ENCODE measurements around the gene ZDHHC8.

The ZDHHC8 gene

DNA sequence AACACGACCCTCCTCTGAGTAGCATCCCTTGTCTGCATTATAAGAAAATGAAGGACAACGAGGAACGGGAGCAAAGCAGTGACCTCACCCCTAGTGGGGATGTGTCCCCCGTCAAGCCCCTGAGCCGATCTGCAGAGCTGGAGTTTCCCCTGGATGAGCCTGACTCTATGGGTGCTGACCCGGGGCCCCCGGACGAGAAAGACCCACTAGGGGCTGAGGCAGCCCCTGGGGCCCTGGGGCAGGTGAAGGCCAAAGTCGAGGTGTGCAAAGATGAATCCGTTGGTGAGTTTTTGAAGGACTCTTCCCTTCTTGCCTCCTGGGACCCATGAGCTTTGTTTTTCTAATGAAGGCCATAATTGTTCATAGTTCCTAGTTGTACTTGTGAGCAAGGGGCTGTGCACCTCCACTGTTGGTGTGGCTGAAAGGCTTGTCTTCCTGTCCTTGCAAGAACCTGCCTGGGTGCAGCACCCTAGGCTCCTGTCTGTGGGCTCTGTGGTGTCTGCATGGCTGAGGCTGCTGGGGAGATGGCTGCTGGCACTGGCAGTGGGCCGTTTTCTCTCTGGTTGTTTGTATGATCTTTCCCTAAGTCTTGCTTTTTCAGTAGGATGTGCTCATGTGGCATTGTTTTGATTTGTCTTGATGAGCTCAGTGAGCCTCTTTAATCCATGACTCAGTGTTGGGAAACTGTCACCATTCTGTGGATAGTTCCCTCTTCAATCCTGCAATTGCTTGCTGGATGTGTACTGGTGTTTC, 41.5 kb upstream of the ZDHHC8 start:
- peak; percentile 26 for DNase-seq
- peaks cover 91 to 94% of the 10 kb centered on the region in 2 experiments for H3K36me3 ChIP-seq (ENCODE audit: control insufficient read depth in 1 of 2, insufficient read depth in 2 of 2, low read depth in 1 of 2, low read length in 2 of 2)
- no peak overlapping the region for H3K4me3 ChIP-seq (ENCODE audit: insufficient read depth in 1 of 2, low read depth in 1 of 2, low read length in 2 of 2)
- 96% methylated on average over 11 of the region's 11 CpGs for WGBS
- peak overlapping the region; percentile 14 for H3K9ac ChIP-seq (ENCODE audit: low read length)
- H2BK12ac ChIP-seq (ENCODE audit: low read length in 2 of 2), result no peak overlapping the region
- no peak overlapping the region for H2AFZ ChIP-seq (ENCODE audit: low read depth, low read length)
- no peak overlapping the region for H3K4me2 ChIP-seq (ENCODE audit: low read length, poor library complexity, severe bottlenecking)
- H3K79me1 ChIP-seq (replicated peaks; ENCODE audit: low read length, poor library complexity, severe bottlenecking), result peaks cover 60% of the 10 kb centered on the region
- no peak overlapping the region for H3K27ac ChIP-seq (ENCODE audit: low read length, poor library complexity, severe bottlenecking)
- H3K18ac ChIP-seq (ENCODE audit: low read depth in 1 of 2, low read length in 2 of 2), result no peak overlapping the region
- no peaks in the 10 kb centered on the region for H3K27me3 ChIP-seq (ENCODE audit: control insufficient read depth in 1 of 2, insufficient read depth in 1 of 2, low read length in 2 of 2)
- peaks cover 4% of the 10 kb centered on the region for H3K4me1 ChIP-seq (ENCODE audit: control insufficient read depth, insufficient read depth, low read depth, low read length)
- H2BK120ac ChIP-seq (ENCODE audit: low read depth, low read length), result no peak overlapping the region
- no peak overlapping the region for H3K4ac ChIP-seq (ENCODE audit: low read depth in 1 of 2, low read length in 2 of 2)
- H2AK5ac ChIP-seq (ENCODE audit: low read length, severe bottlenecking), result no peak overlapping the region
- H3K14ac ChIP-seq (ENCODE audit: low read length in 2 of 2), result no peak overlapping the region
- H2BK5ac ChIP-seq (ENCODE audit: low read depth, low read length, poor library complexity, severe bottlenecking), result no peak overlapping the region
- H4K91ac ChIP-seq (ENCODE audit: low read length), result no peak overlapping the region
- no peak overlapping the region for H2BK15ac ChIP-seq (ENCODE audit: low read depth, poor library complexity, severe bottlenecking)
- no peaks in the 10 kb centered on the region for H3K9me3 ChIP-seq (ENCODE audit: control insufficient read depth, low read length)
- H3K23ac ChIP-seq (ENCODE audit: low read length in 2 of 2), result no peak overlapping the region
- no peak overlapping the region for H4K8ac ChIP-seq (ENCODE audit: low read length)

DNA sequence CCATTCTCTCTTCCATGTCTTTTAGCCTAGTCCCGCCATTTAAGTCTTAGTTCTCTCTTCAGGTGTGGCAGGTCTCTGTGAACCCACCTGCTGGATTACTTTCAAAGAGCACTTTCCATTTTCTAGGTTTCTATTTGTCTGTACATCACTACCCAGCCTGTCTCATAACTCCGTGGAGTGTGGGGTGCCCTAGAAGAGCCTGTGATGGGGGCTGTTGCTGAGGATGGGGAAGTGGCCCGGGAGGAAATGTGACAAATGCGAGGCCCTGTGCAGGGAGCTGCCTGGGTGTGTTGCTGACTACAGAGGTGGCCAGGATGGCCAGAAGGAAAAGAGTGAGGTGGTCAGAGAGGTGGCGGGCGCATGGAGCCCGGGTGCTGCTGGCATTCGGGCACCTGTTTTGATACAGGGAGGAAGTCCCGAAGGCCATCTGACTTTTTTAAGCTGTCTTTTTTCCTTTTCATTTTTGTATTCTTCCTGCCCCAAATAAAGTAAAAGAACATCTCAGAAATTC, 40.8 kb upstream of the ZDHHC8 start:
- H3K27ac ChIP-seq (ENCODE audit: low read length, poor library complexity, severe bottlenecking), result no peak overlapping the region
- no peak overlapping the region for H3K4me3 ChIP-seq (ENCODE audit: insufficient read depth in 1 of 2, low read depth in 1 of 2, low read length in 2 of 2)
- no peak overlapping the region for H4K8ac ChIP-seq (ENCODE audit: low read length)
- peaks cover 94 to 98% of the 10 kb centered on the region in 2 experiments for H3K36me3 ChIP-seq (ENCODE audit: control insufficient read depth in 1 of 2, insufficient read depth in 2 of 2, low read depth in 1 of 2, low read length in 2 of 2)
- H2AFZ ChIP-seq (ENCODE audit: low read depth, low read length), result no peak overlapping the region
- no peak overlapping the region for H2AK5ac ChIP-seq (ENCODE audit: low read length, severe bottlenecking)
- no peaks in the 10 kb centered on the region for H3K9me3 ChIP-seq (ENCODE audit: control insufficient read depth, low read length)
- peaks cover 4% of the 10 kb centered on the region for H3K4me1 ChIP-seq (ENCODE audit: control insufficient read depth, insufficient read depth, low read depth, low read length)
- H2BK5ac ChIP-seq (ENCODE audit: low read depth, low read length, poor library complexity, severe bottlenecking), result no peak overlapping the region
- no peak overlapping the region for H2BK120ac ChIP-seq (ENCODE audit: low read depth, low read length)
- peaks cover 60% of the 10 kb centered on the region for H3K79me1 ChIP-seq (replicated peaks; ENCODE audit: low read length, poor library complexity, severe bottlenecking)
- no peak overlapping the region for H3K14ac ChIP-seq (ENCODE audit: low read length in 2 of 2)
- no peak overlapping the region for H3K23ac ChIP-seq (ENCODE audit: low read length in 2 of 2)
- no peaks in the 10 kb centered on the region for H3K27me3 ChIP-seq (ENCODE audit: control insufficient read depth in 1 of 2, insufficient read depth in 1 of 2, low read length in 2 of 2)
- 99% methylated on average over 4 of the region's 9 CpGs for WGBS
- H4K91ac ChIP-seq (ENCODE audit: low read length), result no peak overlapping the region
- no peak overlapping the region for H3K4me2 ChIP-seq (ENCODE audit: low read length, poor library complexity, severe bottlenecking)
- H3K18ac ChIP-seq (ENCODE audit: low read depth in 1 of 2, low read length in 2 of 2), result no peak overlapping the region
- no peak overlapping the region for H3K9ac ChIP-seq (ENCODE audit: low read length)
- H2BK12ac ChIP-seq (ENCODE audit: low read length in 2 of 2), result no peak overlapping the region
- no peak overlapping the region for H3K4ac ChIP-seq (ENCODE audit: low read depth in 1 of 2, low read length in 2 of 2)
- no peak for DNase-seq
- H2BK15ac ChIP-seq (ENCODE audit: low read depth, poor library complexity, severe bottlenecking), result no peak overlapping the region

DNA sequence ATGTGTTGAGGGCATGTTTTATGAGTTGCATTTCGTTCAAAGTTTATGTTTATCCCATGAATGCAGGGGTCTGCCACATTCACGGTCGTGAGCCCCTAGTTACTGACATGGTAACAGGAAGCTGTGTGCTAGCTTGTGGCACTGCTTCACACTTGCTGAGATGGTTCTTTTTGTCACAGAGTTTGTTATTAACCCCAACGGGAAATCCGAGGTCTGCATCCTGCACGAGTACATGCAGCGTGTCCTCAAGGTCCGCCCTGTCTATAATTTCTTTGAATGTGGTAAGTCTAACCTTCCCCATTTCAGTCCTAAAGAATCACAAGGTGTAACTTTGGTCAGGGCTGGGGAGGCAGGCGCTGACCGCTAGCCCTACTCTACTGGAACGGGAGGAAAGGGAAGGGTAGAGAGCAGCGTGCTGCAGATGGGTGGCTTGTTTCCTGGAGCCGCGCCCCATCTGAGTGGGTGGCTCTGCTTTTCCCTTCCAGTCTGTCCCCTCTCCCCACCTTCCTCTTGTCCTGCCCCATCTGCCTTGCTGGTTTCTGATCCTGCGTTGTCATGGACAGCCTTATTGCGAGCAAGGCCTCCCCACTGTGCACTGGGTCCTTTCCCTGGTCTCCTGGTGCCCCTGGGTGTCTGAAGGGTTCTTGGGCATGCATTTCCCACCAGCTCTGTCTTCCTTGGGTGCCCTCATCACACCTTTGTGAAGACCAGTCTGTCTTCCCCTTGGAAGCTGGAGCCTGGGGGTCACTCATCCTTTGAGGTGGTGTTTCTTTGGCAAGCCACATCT, 39.7 kb upstream of the ZDHHC8 start:
- H3K14ac ChIP-seq (ENCODE audit: low read length in 2 of 2), result no peak overlapping the region
- H3K4me3 ChIP-seq (ENCODE audit: insufficient read depth in 1 of 2, low read depth in 1 of 2, low read length in 2 of 2), result no peak overlapping the region
- WGBS, result 95% methylated on average over 16 of the region's 16 CpGs
- no peak overlapping the region for H3K23ac ChIP-seq (ENCODE audit: low read length in 2 of 2)
- H2BK120ac ChIP-seq (ENCODE audit: low read depth, low read length), result no peak overlapping the region
- no peak overlapping the region for H3K9ac ChIP-seq (ENCODE audit: low read length)
- H3K27ac ChIP-seq (ENCODE audit: low read length, poor library complexity, severe bottlenecking), result no peak overlapping the region
- H3K4me2 ChIP-seq (ENCODE audit: low read length, poor library complexity, severe bottlenecking), result no peak overlapping the region
- peaks cover 62% of the 10 kb centered on the region for H3K79me1 ChIP-seq (replicated peaks; ENCODE audit: low read length, poor library complexity, severe bottlenecking)
- peaks cover 87 to 98% of the 10 kb centered on the region in 2 experiments for H3K36me3 ChIP-seq (ENCODE audit: control insufficient read depth in 1 of 2, insufficient read depth in 2 of 2, low read depth in 1 of 2, low read length in 2 of 2)
- H2BK15ac ChIP-seq (ENCODE audit: low read depth, poor library complexity, severe bottlenecking), result no peak overlapping the region
- H2BK5ac ChIP-seq (ENCODE audit: low read depth, low read length, poor library complexity, severe bottlenecking), result no peak overlapping the region
- no peak overlapping the region for H4K91ac ChIP-seq (ENCODE audit: low read length)
- no peak overlapping the region for H3K4ac ChIP-seq (ENCODE audit: low read depth in 1 of 2, low read length in 2 of 2)
- H3K27me3 ChIP-seq (ENCODE audit: control insufficient read depth in 1 of 2, insufficient read depth in 1 of 2, low read length in 2 of 2), result no peaks in the 10 kb centered on the region
- peaks cover 6% of the 10 kb centered on the region for H3K9me3 ChIP-seq (ENCODE audit: control insufficient read depth, low read length)
- no peak overlapping the region for H4K8ac ChIP-seq (ENCODE audit: low read length)
- H2AFZ ChIP-seq (ENCODE audit: low read depth, low read length), result no peak overlapping the region
- no peak overlapping the region for H2BK12ac ChIP-seq (ENCODE audit: low read length in 2 of 2)
- no peak overlapping the region for H2AK5ac ChIP-seq (ENCODE audit: low read length, severe bottlenecking)
- DNase-seq, result no peak
- no peak overlapping the region for H3K18ac ChIP-seq (ENCODE audit: low read depth in 1 of 2, low read length in 2 of 2)
- H3K4me1 ChIP-seq (ENCODE audit: control insufficient read depth, insufficient read depth, low read depth, low read length), result peaks cover 4% of the 10 kb centered on the region

DNA sequence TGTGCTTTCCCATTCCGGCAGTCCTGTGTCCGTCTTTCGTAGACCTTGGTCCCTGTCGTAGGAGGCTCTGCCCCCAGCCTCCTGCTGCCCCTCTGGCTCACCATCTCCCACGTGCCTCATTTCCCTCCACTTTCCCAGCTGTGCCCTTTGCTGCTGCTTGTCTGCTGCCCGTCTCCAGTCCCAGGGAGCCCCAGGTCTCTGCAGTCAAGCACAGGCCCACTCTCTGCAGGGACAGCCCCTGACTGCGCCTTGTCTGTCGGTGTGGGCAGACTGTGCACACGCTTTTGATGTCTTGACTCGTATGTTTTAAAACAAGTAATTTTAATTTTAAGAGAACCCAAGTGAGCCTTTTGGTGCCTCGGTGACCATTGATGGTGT, 39.1 kb upstream of the ZDHHC8 start:
- Histone ChIP-seq H2AFZ (ENCODE audit: low read depth, low read length) (no peak overlapping the region), H3K4me2 (ENCODE audit: low read length, poor library complexity, severe bottlenecking) (no peak overlapping the region), H4K8ac (ENCODE audit: low read length) (no peak overlapping the region), H3K79me1 (replicated peaks; ENCODE audit: low read length, poor library complexity, severe bottlenecking) (peaks cover 56% of the 10 kb centered on the region), H3K18ac (ENCODE audit: low read depth in 1 of 2, low read length in 2 of 2) (no peak overlapping the region), H3K27ac (ENCODE audit: low read length, poor library complexity, severe bottlenecking) (no peak overlapping the region), H3K27me3 (ENCODE audit: control insufficient read depth in 1 of 2, insufficient read depth in 1 of 2, low read length in 2 of 2) (no peaks in the 10 kb centered on the region), H3K14ac (ENCODE audit: low read length in 2 of 2) (no peak overlapping the region), H2BK5ac (ENCODE audit: low read depth, low read length, poor library complexity, severe bottlenecking) (no peak overlapping the region), H4K91ac (ENCODE audit: low read length) (no peak overlapping the region), H2BK120ac (ENCODE audit: low read depth, low read length) (no peak overlapping the region), H3K4me1 (ENCODE audit: control insufficient read depth, insufficient read depth, low read depth, low read length) (peaks cover 4% of the 10 kb centered on the region), H3K23ac (ENCODE audit: low read length in 2 of 2) (no peak overlapping the region), H3K9me3 (ENCODE audit: control insufficient read depth, low read length) (peaks cover 6% of the 10 kb centered on the region), H3K36me3 (ENCODE audit: control insufficient read depth in 1 of 2, insufficient read depth in 2 of 2, low read depth in 1 of 2, low read length in 2 of 2) (peaks cover 81 to 98% of the 10 kb centered on the region in 2 experiments), H2AK5ac (ENCODE audit: low read length, severe bottlenecking) (no peak overlapping the region), H2BK12ac (ENCODE audit: low read length in 2 of 2) (no peak overlapping the region), H3K4ac (ENCODE audit: low read depth in 1 of 2, low read length in 2 of 2) (no peak overlapping the region), H2BK15ac (ENCODE audit: low read depth, poor library complexity, severe bottlenecking) (no peak overlapping the region), H3K9ac (ENCODE audit: low read length) (no peak overlapping the region), H3K4me3 (ENCODE audit: insufficient read depth in 1 of 2, low read depth in 1 of 2, low read length in 2 of 2) (no peak overlapping the region)
- 96% methylated on average over 11 of the region's 11 CpGs for WGBS
- no peak for DNase-seq
